BE2C (cell line): Measurements from ENCODE around the gene MAST2.

ENCODE experiments used
- DNase-seq: peaks from one replicate; pipeline ENCODE4 v3.0.0-alpha.2; 2020
- H3K27me3 ChIP-seq: fragments of 250-450 bp; sonication (Bioruptor Pico); 2 replicates; pipeline ENCODE4 v1.5.1; 2020; ENCODE audit warnings: mild to moderate bottlenecking
- H3K36me3 ChIP-seq: fragments of 250-450 bp; sonication (Bioruptor Pico); 2 replicates; pipeline ENCODE4 v1.5.1; 2020; ENCODE audit warnings: mild to moderate bottlenecking
- H3K4me1 ChIP-seq: fragments of 250-450 bp; sonication (Bioruptor Pico); 2 replicates; pipeline ENCODE4 v1.5.1; 2020
- H3K4me3 ChIP-seq: 2 replicates; pipeline ENCODE4 v1.5.1; 2011; ENCODE audit warnings: low read depth, low read length
- H3K9me3 ChIP-seq: fragments of 250-450 bp; sonication (Bioruptor Pico); 2 replicates; pipeline ENCODE4 v1.5.1; 2020
- TF ChIP-seq, protein P1 (sequence below): IDR thresholded peaks from 2 replicates; pipeline ENCODE4 v1.5.1; 2012; ENCODE audit warnings: mild to moderate bottlenecking, low read depth, low read length

MAST2 gene

DNA sequence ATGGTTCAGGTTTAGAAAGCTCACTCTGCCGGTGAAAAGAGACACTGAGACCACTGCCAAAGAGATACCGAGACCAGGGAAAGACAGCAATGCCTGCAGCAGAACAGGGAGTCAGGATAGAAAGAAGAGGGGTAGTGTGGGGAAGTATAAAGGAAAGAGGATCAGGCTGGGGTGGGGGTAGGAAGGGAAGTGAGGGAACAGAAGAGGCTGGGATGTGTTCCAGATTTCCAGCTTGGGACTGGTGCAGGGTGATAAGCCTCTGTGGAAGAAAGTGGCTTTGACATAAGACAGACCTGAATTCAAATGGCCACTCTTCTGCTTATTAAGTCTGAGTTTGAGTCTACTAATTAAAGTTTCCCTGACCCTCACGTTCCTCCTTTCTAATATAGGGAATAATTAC is 223.1 kb downstream of the MAST2 start:
- no peak for DNase-seq
- TF ChIP-seq, protein P1, sequence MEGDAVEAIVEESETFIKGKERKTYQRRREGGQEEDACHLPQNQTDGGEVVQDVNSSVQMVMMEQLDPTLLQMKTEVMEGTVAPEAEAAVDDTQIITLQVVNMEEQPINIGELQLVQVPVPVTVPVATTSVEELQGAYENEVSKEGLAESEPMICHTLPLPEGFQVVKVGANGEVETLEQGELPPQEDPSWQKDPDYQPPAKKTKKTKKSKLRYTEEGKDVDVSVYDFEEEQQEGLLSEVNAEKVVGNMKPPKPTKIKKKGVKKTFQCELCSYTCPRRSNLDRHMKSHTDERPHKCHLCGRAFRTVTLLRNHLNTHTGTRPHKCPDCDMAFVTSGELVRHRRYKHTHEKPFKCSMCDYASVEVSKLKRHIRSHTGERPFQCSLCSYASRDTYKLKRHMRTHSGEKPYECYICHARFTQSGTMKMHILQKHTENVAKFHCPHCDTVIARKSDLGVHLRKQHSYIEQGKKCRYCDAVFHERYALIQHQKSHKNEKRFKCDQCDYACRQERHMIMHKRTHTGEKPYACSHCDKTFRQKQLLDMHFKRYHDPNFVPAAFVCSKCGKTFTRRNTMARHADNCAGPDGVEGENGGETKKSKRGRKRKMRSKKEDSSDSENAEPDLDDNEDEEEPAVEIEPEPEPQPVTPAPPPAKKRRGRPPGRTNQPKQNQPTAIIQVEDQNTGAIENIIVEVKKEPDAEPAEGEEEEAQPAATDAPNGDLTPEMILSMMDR: no peak
- H3K36me3 ChIP-seq: no peaks in the 10 kb centered on the region; the same call in 1 of the 2 replicates

DNA sequence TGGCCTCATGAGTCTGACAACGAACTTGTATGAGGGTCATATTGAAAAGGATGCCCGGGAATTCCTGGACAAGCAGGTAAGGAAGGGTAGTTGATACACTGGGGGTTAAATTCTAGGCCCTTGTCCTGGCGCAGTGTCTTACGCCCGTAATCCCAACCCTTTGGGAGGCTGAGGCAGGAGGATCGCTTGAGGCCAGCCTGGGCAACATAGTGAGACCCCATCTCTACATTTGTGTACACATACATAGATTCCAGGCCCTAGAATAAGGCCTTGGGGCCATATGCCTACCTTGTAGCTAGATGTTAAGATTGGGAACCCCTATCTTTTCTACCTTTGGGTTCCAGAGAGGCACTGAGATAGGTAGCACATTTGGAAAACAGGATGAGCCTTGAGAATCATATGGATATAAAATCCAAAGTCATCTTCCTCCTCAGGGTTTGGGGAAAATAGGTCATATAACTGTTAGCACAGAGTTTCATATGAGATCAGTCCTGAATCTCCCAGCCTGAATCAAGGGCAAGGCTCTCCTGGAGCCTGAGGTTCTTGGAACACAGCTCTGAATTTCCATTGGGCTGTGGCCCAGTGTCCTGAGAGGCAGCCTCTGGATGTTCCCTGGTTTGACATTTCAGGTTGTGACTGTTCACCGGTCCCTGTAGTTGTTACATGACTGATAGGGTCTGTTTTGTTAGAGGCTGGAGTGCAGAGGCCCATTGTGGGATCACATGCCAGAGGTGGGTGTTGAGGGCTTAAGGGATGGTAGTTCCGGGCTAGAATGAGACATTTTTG is 224.6 kb downstream of the MAST2 start:
- Histone ChIP-seq H3K36me3 (no peaks in the 10 kb centered on the region; the same call in 1 of the 2 replicates), H3K4me1 (no peaks in the 10 kb centered on the region), H3K4me3 (no peak overlapping the region), H3K27me3 (no peaks in the 10 kb centered on the region), H3K9me3 (no peaks in the 10 kb centered on the region)
- DNase-seq: no peak
- TF ChIP-seq, protein P1: no peak

More for the DNA sequence above, 223.1 kb downstream of the MAST2 start:
- Histone ChIP-seq H3K9me3 (no peaks in the 10 kb centered on the region), H3K4me3 (no peak overlapping the region), H3K4me1 (no peaks in the 10 kb centered on the region), H3K27me3 (no peaks in the 10 kb centered on the region)

DNA sequence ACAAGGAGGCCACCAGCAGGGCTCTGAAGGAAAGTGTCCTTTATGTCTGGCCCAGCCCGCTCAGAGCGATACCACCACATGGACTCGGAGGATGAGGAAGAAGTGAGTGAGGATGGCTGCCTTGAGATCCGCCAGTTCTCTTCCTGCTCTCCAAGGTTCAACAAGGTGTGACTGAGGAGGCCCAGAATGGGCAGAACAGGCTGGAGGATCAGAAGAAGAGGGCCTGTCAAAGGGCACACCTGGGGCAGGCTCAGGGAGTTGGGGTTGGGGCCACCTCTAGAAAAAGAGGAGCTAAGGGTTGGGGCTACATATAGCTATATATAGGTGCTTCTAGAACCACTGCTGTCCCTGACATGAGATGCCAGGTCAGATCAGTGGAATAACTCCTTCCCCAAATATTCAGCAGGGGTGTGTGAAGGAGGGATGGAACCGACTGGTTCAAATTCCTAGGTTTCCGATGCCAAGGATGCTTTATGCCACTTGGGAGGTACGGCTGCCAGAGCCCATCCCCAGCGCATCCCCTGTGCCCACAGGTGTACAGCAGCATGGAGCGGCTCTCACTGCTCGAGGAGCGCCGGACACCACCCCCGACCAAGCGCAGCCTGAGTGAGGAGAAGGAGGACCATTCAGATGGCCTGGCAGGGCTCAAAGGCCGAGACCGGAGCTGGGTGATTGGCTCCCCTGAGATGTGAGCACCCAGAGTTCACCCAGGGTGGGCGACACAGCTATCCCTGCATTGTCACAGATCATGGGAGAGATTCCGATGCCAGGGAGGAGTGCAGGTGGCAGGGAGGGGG is 226.9 kb downstream of the MAST2 start:
- Histone ChIP-seq H3K9me3 (no peaks in the 10 kb centered on the region), H3K27me3 (no peaks in the 10 kb centered on the region), H3K36me3 (no peaks in the 10 kb centered on the region; the same call in 1 of the 2 replicates), H3K4me1 (no peaks in the 10 kb centered on the region), H3K4me3 (no peak overlapping the region)
- DNase-seq: no peak
- TF ChIP-seq, protein P1: no peak

DNA sequence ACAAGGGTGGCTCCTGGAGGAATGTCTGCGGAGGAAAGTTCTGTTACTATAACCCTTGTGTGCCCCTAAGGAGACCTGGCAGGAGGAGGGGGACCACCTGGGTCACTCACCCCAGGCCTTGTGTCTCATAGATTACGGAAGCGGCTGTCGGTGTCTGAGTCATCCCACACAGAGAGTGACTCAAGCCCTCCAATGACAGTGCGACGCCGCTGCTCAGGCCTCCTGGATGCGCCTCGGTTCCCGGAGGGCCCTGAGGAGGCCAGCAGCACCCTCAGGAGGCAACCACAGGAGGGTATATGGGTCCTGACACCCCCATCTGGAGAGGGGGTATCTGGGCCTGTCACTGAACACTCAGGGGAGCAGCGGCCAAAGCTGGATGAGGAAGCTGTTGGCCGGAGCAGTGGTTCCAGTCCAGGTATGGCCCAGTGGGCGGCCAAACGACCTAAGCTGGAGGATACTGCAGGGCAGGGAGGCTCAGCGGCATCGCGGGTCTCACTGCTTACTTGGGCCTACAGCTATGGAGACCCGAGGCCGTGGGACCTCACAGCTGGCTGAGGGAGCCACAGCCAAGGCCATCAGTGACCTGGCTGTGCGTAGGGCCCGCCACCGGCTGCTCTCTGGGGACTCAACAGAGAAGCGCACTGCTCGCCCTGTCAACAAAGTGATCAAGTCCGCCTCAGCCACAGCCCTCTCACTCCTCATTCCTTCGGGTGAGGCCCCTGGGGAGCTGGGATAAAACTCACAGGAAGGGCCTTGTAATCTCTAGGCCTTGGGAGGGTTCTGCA is 227.7 kb downstream of the MAST2 start:
- Histone ChIP-seq H3K4me3 (no peak overlapping the region), H3K9me3 (no peaks in the 10 kb centered on the region), H3K36me3 (no peaks in the 10 kb centered on the region; the same call in 1 of the 2 replicates), H3K4me1 (no peaks in the 10 kb centered on the region), H3K27me3 (no peaks in the 10 kb centered on the region)
- TF ChIP-seq, protein P1: no peak
- DNase-seq: no peak

DNA sequence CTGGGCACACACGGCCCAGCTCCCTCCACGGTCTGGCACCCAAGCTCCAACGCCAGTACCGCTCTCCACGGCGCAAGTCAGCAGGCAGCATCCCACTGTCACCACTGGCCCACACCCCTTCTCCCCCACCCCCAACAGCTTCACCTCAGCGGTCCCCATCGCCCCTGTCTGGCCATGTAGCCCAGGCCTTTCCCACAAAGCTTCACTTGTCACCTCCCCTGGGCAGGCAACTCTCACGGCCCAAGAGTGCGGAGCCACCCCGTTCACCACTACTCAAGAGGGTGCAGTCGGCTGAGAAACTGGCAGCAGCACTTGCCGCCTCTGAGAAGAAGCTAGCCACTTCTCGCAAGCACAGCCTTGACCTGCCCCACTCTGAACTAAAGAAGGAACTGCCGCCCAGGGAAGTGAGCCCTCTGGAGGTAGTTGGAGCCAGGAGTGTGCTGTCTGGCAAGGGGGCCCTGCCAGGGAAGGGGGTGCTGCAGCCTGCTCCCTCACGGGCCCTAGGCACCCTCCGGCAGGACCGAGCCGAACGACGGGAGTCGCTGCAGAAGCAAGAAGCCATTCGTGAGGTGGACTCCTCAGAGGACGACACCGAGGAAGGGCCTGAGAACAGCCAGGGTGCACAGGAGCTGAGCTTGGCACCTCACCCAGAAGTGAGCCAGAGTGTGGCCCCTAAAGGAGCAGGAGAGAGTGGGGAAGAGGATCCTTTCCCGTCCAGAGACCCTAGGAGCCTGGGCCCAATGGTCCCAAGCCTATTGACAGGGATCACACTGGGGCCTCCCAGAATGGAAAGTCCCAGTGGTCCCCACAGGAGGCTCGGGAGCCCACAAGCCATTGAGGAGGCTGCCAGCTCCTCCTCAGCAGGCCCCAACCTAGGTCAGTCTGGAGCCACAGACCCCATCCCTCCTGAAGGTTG is 231.4 kb downstream of the MAST2 start:
- TF ChIP-seq, protein P1: no peak
- H3K36me3 ChIP-seq: no peaks in the 10 kb centered on the region; the same call in none of the 2 replicates
- DNase-seq: no peak

More for the DNA sequence above, 231.4 kb downstream of the MAST2 start:
- H3K4me1 ChIP-seq: no peaks in the 10 kb centered on the region
- no peaks in the 10 kb centered on the region for H3K27me3 ChIP-seq
- H3K4me3 ChIP-seq: no peak overlapping the region
- H3K9me3 ChIP-seq: no peaks in the 10 kb centered on the region
